Measurements from ENCODE around the gene KRT32.

The KRT32 gene

DNA sequence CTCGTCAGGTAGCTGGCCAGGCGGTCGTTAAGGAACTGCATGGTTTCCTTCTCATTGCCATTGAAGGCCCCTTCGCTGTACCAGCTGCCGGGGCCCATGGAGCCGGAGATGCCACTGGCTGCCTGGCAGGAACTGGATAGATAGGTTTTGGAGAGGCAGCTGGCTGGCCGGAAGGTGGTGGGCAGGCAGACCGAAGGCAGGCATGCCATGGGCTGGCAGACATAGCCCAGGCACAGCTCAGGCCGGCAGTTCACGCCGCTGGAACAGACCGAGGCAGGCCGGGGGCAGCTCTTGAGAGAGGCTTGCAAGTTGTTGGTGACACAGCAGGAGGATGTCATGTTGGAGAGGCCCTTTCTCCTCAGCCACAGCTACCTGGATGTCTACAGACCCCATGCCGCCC, at the start of gene KRT32:
KRT32 (minus strand) TSS at position 399 of the 400 bp plus-strand sequence; CDS start at position 338, 61 bp downstream.
- DNase-seq: no peak
- H3K9me3 Mint-ChIP-seq: peaks cover 29% of the 10 kb centered on the region
- peaks cover 10% of the 10 kb centered on the region for H3K27me3 Mint-ChIP-seq (ENCODE audit: low read depth, poor library complexity)

GRCh38 chr17:41516830-41517283, 49.7 kb upstream of the KRT32 start:
- no peak overlapping the region for H3K27ac Mint-ChIP-seq
- H3K4me1 Mint-ChIP-seq: peaks cover 19% of the 10 kb centered on the region
- TF ChIP-seq, protein P1, sequence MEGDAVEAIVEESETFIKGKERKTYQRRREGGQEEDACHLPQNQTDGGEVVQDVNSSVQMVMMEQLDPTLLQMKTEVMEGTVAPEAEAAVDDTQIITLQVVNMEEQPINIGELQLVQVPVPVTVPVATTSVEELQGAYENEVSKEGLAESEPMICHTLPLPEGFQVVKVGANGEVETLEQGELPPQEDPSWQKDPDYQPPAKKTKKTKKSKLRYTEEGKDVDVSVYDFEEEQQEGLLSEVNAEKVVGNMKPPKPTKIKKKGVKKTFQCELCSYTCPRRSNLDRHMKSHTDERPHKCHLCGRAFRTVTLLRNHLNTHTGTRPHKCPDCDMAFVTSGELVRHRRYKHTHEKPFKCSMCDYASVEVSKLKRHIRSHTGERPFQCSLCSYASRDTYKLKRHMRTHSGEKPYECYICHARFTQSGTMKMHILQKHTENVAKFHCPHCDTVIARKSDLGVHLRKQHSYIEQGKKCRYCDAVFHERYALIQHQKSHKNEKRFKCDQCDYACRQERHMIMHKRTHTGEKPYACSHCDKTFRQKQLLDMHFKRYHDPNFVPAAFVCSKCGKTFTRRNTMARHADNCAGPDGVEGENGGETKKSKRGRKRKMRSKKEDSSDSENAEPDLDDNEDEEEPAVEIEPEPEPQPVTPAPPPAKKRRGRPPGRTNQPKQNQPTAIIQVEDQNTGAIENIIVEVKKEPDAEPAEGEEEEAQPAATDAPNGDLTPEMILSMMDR (IDR thresholded peaks at IDR 0.05): no peak
- H3K27me3 Mint-ChIP-seq (ENCODE audit: low read depth, poor library complexity): peaks cover 10% of the 10 kb centered on the region
- H3K4me3 Mint-ChIP-seq: no peak overlapping the region
- no peak for DNase-seq
- no peaks in the 10 kb centered on the region for H3K9me3 Mint-ChIP-seq
- no peaks in the 10 kb centered on the region for H3K36me3 Mint-ChIP-seq (ENCODE audit: low read depth)

More for the DNA sequence above, at the start of gene KRT32:
- H3K27ac Mint-ChIP-seq: no peak within 1 kb of the TSS
- no peaks in the 10 kb centered on the region for H3K36me3 Mint-ChIP-seq (ENCODE audit: low read depth)
- H3K4me1 Mint-ChIP-seq: no peaks in the 10 kb centered on the region
- H3K4me3 Mint-ChIP-seq: no peak within 1 kb of the TSS
- TF ChIP-seq, protein P1 (IDR thresholded peaks at IDR 0.05): no peak

DNA sequence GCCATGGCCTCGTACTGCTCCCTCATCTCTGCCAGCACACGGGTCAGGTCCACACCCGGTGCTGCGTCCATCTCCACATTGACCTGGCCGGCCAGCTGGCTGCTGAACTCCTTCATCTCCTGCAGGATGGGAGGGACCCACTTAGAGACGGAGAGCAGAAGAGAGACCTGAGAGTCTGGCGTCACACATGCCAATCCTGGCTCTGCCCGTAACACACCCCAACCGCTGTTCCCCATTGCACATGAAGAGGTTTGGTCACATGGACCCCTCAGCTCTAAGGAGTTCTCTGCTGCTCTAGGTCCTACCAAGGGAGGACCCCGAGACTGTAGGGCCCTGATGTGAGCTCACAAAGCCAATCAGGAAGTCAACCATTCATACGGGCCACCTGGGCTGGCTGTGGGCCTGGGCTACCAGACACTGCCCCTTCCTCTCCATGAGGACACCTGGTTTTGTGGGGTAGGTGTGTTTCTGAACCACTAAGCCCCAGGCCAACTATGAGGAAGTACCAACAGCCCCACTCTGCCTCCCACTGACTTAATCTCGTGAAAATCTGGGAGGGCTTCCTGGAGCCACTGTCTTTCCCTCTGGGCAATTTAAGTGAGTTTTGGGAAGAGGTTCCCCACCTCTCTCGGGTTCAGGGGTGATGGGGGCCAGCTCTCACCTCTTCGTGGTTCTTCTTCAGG, 49.1 kb upstream of the KRT32 start:
- no peak overlapping the region for H3K4me3 Mint-ChIP-seq
- no peak for DNase-seq
- H3K4me1 Mint-ChIP-seq: peaks cover 15% of the 10 kb centered on the region
- peaks cover 7% of the 10 kb centered on the region for H3K27me3 Mint-ChIP-seq (ENCODE audit: low read depth, poor library complexity)
- H3K27ac Mint-ChIP-seq: no peak overlapping the region
- TF ChIP-seq, protein P1 (IDR thresholded peaks at IDR 0.05): no peak
- H3K9me3 Mint-ChIP-seq: no peaks in the 10 kb centered on the region
- no peaks in the 10 kb centered on the region for H3K36me3 Mint-ChIP-seq (ENCODE audit: low read depth)

GRCh38 chr17:41513168-41513547, 46.0 kb upstream of the KRT32 start:
- TF ChIP-seq, protein P1 (IDR thresholded peaks at IDR 0.05): no peak
- H3K4me3 Mint-ChIP-seq: no peak overlapping the region

DNA sequence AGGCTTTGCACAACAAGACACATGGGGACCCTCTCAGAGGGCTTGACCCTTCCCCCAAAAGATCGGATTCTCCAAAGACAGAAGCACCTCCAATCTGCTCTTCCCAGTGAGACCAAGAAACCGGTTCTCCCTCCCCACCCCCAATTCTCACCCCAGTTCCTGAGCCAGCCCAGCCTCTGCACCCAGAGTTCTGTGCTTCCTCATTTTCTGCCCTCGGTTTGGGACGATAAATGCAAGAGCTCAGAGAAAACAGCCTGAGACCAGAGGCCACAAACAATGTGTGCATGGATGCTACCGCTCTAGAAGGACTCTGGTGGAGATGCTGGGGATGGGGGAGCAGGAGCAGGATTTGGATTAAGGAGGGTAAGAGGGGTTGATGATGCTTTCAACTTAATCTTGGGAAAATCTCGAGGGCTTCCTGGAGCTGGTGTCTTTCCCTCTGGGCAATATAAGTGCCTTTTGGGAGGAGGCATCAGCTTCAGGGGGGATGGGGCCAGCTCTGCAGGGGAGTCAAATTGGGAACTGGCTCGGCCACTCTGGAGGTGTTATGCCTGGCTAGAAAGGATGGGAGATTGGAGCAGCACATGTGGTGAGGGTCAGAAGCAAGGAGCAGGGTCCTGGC, 45.5 kb upstream of the KRT32 start:
- H3K9me3 Mint-ChIP-seq: no peaks in the 10 kb centered on the region
- H3K4me1 Mint-ChIP-seq: peaks cover 8% of the 10 kb centered on the region
- H3K4me3 Mint-ChIP-seq: no peak overlapping the region
- no peak overlapping the region for H3K27ac Mint-ChIP-seq
- no peaks in the 10 kb centered on the region for H3K36me3 Mint-ChIP-seq (ENCODE audit: low read depth)
- TF ChIP-seq, protein P1 (IDR thresholded peaks at IDR 0.05): no peak
- DNase-seq: no peak
- peaks cover 7% of the 10 kb centered on the region for H3K27me3 Mint-ChIP-seq (ENCODE audit: low read depth, poor library complexity)

More at GRCh38 chr17:41513168-41513547, 46.0 kb upstream of the KRT32 start:
- no peaks in the 10 kb centered on the region for H3K36me3 Mint-ChIP-seq (ENCODE audit: low read depth)
- H3K9me3 Mint-ChIP-seq: no peaks in the 10 kb centered on the region
- H3K27ac Mint-ChIP-seq: no peak overlapping the region
- DNase-seq: no peak
- H3K4me1 Mint-ChIP-seq: peaks cover 4% of the 10 kb centered on the region
- H3K27me3 Mint-ChIP-seq (ENCODE audit: low read depth, poor library complexity): peaks cover 7% of the 10 kb centered on the region
